SU-DHL-6 (cell line): ENCODE data around the gene DNAI4.

Experiments used
- CTCF ChIP-seq: fragments of 200-600 bp; sonication (generic); IDR thresholded peaks from one replicate; pipeline ENCODE4 v1.5.1; 2017; ENCODE audit warnings: antibody characterized with exemption, mild to moderate bottlenecking, low read length, moderate library complexity; ENCODE audit not compliant: insufficient read depth, poor library complexity, severe bottlenecking
- EZH2phosphoT487 ChIP-seq: fragments of 200-600 bp; sonication (generic), shearing (Covaris generic); conservative IDR thresholded peaks from 2 replicates; pipeline ENCODE4 v1.6.1; 2018; ENCODE audit warnings: mild to moderate bottlenecking, antibody characterized with exemption, low read length, moderate library complexity, mixed read lengths

- no peak for TF ChIP-seq CTCF
- TF ChIP-seq EZH2phosphoT487: no peak
Observed at GRCh38 chr1:66933887-66934700, 9.4 kb upstream of the DNAI4 start.
